Breast epithelium (tissue), 3 donors: ENCODE measurements around the gene SREBF1.

Source experiments
- POLR2A ChIP-seq: fragments of 450-650 bp; IDR thresholded peaks from one replicate; pipeline ENCODE4 v1.6.1; 2016; ENCODE audit warnings: antibody characterized with exemption, mild to moderate bottlenecking, moderate library complexity
- POLR2AphosphoS5 ChIP-seq, 3 donors: sonication (generic); formaldehyde crosslinking; IDR thresholded peaks; one replicate each; pipeline ENCODE4 v1.6.1; 2017; ENCODE audit warnings: antibody characterized with exemption in 3 of 3
- TF ChIP-seq, protein P1 (sequence below), 3 donors: fragments of 450-650 bp; IDR thresholded peaks; one replicate each; pipeline ENCODE4 v1.5.1; 2016 to 2017; ENCODE audit warnings: antibody characterized with exemption in 3 of 3, mild to moderate bottlenecking in 3 of 3, moderate library complexity in 3 of 3

DNA sequence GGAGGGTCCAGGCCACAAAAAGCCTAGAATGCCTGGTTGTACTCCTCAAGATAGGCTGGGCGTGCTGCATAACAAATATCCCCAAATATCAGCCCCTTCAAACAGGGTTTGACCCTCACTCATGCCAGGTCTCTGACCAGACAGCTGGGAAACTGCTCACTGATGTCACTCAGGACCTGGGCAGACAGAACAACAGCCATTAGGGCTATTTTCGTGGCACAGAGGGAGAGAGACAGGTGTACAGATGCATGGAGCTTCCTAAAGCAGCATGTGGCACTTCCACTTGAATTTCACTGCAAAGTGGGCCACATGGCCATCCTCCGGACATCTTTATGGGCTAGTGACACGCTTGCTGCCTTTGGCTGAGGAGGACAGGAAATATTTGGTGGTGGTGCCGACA is 73.1 kb downstream of the SREBF1 start:
- TF ChIP-seq POLR2AphosphoS5 (IDR thresholded peaks at IDR 0.05) = no peak
- TF ChIP-seq, protein P1, sequence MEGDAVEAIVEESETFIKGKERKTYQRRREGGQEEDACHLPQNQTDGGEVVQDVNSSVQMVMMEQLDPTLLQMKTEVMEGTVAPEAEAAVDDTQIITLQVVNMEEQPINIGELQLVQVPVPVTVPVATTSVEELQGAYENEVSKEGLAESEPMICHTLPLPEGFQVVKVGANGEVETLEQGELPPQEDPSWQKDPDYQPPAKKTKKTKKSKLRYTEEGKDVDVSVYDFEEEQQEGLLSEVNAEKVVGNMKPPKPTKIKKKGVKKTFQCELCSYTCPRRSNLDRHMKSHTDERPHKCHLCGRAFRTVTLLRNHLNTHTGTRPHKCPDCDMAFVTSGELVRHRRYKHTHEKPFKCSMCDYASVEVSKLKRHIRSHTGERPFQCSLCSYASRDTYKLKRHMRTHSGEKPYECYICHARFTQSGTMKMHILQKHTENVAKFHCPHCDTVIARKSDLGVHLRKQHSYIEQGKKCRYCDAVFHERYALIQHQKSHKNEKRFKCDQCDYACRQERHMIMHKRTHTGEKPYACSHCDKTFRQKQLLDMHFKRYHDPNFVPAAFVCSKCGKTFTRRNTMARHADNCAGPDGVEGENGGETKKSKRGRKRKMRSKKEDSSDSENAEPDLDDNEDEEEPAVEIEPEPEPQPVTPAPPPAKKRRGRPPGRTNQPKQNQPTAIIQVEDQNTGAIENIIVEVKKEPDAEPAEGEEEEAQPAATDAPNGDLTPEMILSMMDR (IDR thresholded peaks at IDR 0.05) = no peak
- TF ChIP-seq POLR2A = no peak
